ENCODE measurements around the gene SHISAL1. TPM values are rescaled to one million over a fixed set of nuclear protein-coding genes. Genes with fewer than 3 reads are reported as not detected.

The SHISAL1 gene
- total RNA-seq, 1 donor from 2014 or later = 3.2 TPM

- no peak for TF ChIP-seq CTCF (IDR thresholded peaks at IDR 0.05; ENCODE audit: partially characterized antibody, unreplicated experiment)
- no peak overlapping the region for H3K27ac Mint-ChIP-seq (ENCODE audit: unreplicated experiment)
- peaks cover 12% of the 10 kb centered on the region for H3K9me3 Mint-ChIP-seq (ENCODE audit: unreplicated experiment)
- peaks cover 5% of the 10 kb centered on the region for H3K36me3 Mint-ChIP-seq (ENCODE audit: unreplicated experiment)
- peak; percentile 12 for DNase-seq
- H3K4me3 Mint-ChIP-seq (ENCODE audit: unreplicated experiment) = no peak overlapping the region
- peaks cover 8% of the 10 kb centered on the region for H3K27me3 Mint-ChIP-seq (ENCODE audit: unreplicated experiment)
- peaks cover 6% of the 10 kb centered on the region for H3K4me1 Mint-ChIP-seq (ENCODE audit: low read depth, unreplicated experiment)
Observed at GRCh38 chr22:44205516-44206329, 107.0 kb downstream of the SHISAL1 start.

DNA sequence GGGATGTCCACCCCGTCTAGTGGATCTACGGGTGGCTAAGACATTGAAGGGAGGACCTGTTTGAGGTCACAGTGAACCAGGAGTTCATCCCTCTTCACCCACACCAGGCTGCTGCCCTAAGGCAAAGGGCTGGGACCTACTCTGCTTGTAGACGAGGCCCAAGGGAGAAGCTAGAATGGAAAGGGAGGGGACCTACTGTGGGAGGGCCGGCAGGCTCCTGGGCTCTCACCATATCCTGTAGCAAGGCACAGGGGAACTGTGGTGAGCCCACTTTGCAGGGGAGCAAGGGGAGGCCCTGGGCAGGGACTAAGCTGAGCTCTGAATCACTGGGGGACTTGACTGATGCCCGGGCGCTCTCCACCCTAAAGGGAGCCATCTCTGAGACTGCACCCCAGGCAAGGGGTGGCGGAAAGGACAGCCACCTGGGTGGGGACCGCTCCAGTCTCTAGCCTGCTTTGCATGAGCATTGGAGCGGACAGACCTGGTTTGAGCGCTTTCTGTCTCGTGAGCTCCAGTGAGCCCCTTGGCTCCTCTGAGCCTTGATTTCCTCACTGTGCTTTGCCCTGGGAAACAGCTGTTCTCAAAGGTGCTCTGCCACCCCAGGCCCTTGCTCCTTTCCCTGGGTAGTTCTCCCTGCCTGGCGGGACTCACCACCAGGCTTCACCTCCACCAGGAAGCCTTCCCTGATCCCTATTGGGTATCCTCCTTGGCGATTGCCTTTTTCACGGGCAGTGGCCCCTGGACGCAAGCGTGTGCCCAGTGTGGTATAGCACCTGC lies 107.8 kb downstream of the SHISAL1 start:
- H3K4me1 Mint-ChIP-seq (ENCODE audit: low read depth, unreplicated experiment) = peaks cover 6% of the 10 kb centered on the region
- TF ChIP-seq CTCF (IDR thresholded peaks at IDR 0.05; ENCODE audit: partially characterized antibody, unreplicated experiment) = no peak
- DNase-seq = peak; percentile 10
- H3K27ac Mint-ChIP-seq (ENCODE audit: unreplicated experiment) = no peak overlapping the region
- peaks cover 8% of the 10 kb centered on the region for H3K27me3 Mint-ChIP-seq (ENCODE audit: unreplicated experiment)
- peaks cover 12% of the 10 kb centered on the region for H3K9me3 Mint-ChIP-seq (ENCODE audit: unreplicated experiment)
- H3K36me3 Mint-ChIP-seq (ENCODE audit: unreplicated experiment) = peaks cover 5% of the 10 kb centered on the region
- no peak overlapping the region for H3K4me3 Mint-ChIP-seq (ENCODE audit: unreplicated experiment)

GRCh38 chr22:44203203-44203602 lies 109.5 kb downstream of the SHISAL1 start:
- Mint-ChIP-seq H3K27ac (ENCODE audit: unreplicated experiment) (no peak overlapping the region), H3K4me1 (ENCODE audit: low read depth, unreplicated experiment) (peaks cover 6% of the 10 kb centered on the region), H3K9me3 (ENCODE audit: unreplicated experiment) (peaks cover 12% of the 10 kb centered on the region), H3K36me3 (ENCODE audit: unreplicated experiment) (no peaks in the 10 kb centered on the region), H3K27me3 (ENCODE audit: unreplicated experiment) (peaks cover 8% of the 10 kb centered on the region), H3K4me3 (ENCODE audit: unreplicated experiment) (no peak overlapping the region)
- TF ChIP-seq CTCF (IDR thresholded peaks at IDR 0.05; ENCODE audit: partially characterized antibody, unreplicated experiment) = no peak
- no peak for DNase-seq

GRCh38 chr22:44202261-44202789 lies 110.4 kb downstream of the SHISAL1 start:
- Mint-ChIP-seq H3K27me3 (ENCODE audit: unreplicated experiment) (peaks cover 3% of the 10 kb centered on the region), H3K36me3 (ENCODE audit: unreplicated experiment) (no peaks in the 10 kb centered on the region), H3K4me3 (ENCODE audit: unreplicated experiment) (no peak overlapping the region), H3K4me1 (ENCODE audit: low read depth, unreplicated experiment) (peaks cover 6% of the 10 kb centered on the region), H3K27ac (ENCODE audit: unreplicated experiment) (no peak overlapping the region), H3K9me3 (ENCODE audit: unreplicated experiment) (peaks cover 12% of the 10 kb centered on the region)
- peak; percentile 4 for DNase-seq
- no peak for TF ChIP-seq CTCF (IDR thresholded peaks at IDR 0.05; ENCODE audit: partially characterized antibody, unreplicated experiment)

Data from glutamatergic neuron (in vitro differentiated cells).